SK-N-MC (cell line): ENCODE results near the gene RNLS.

Experiments used
- DNase-seq: peaks from one replicate; pipeline ENCODE4 v3.0.0-alpha.2; 2011; ENCODE audit warnings: low read depth, low spot score
- H3K27ac ChIP-seq: fragments of 200-600 bp; sonication (generic); 2 replicates; pipeline ENCODE4 v1.5.1; 2016; ENCODE audit warnings: mixed run types
- H3K36me3 ChIP-seq: fragments of 200-600 bp; sonication (generic); 2 replicates; pipeline ENCODE4 v1.6.1; 2017; ENCODE audit warnings: antibody characterized with exemption, low read length, mixed read lengths; ENCODE audit not compliant: insufficient read depth
- H3K4me3 ChIP-seq: fragments of 200-600 bp; sonication (generic); 2 replicates; pipeline ENCODE4 v1.5.1; 2016
- H3K9ac ChIP-seq: fragments of 200-600 bp; sonication (generic); 2 replicates; pipeline ENCODE4 v1.8.0; 2017; ENCODE audit warnings: mixed run types, mixed read lengths; ENCODE audit not compliant: insufficient read length
- H3K9me3 ChIP-seq: fragments of 200-600 bp; sonication (generic); 2 replicates; pipeline ENCODE4 v1.6.1; 2017; ENCODE audit warnings: low read depth, mild to moderate bottlenecking, antibody characterized with exemption, low read length, moderate library complexity, mixed read lengths
- EZH2 ChIP-seq: fragments of 200-600 bp; sonication (generic); IDR thresholded peaks from one replicate; pipeline ENCODE4 v1.6.1; 2017; ENCODE audit warnings: antibody characterized with exemption
- FOXP2 ChIP-seq: optimal IDR thresholded peaks from 2 replicates; pipeline ENCODE3; 2011; ENCODE audit warnings: mild to moderate bottlenecking, moderate library complexity; ENCODE audit not compliant: insufficient read depth; ENCODE audit errors: extremely low read length, control extremely low read depth
- POLR2AphosphoS5 ChIP-seq: IDR thresholded peaks from 2 replicates; pipeline ENCODE4 v1.6.1; 2012; ENCODE audit warnings: mild to moderate bottlenecking, low read depth, low read length, borderline replicate concordance

RNLS gene

GRCh38 chr10:88415533-88416130 is 167.5 kb downstream of the RNLS start:
- DNase-seq: no peak
- Histone ChIP-seq H3K36me3 (no peaks in the 10 kb centered on the region), H3K4me3 (no peak overlapping the region), H3K9me3 (no peaks in the 10 kb centered on the region), H3K9ac (no peak overlapping the region), H3K27ac (no peak overlapping the region)
- no peak for TF ChIP-seq POLR2AphosphoS5
- no peak for TF ChIP-seq EZH2
- no peak for TF ChIP-seq FOXP2

- no peak for TF ChIP-seq POLR2AphosphoS5
- H3K4me3 ChIP-seq: no peak overlapping the region
- no peak for DNase-seq
- no peaks in the 10 kb centered on the region for H3K36me3 ChIP-seq
- no peak overlapping the region for H3K27ac ChIP-seq
- no peaks in the 10 kb centered on the region for H3K9me3 ChIP-seq
- no peak overlapping the region for H3K9ac ChIP-seq
Observed at GRCh38 chr10:88413412-88413811, 169.7 kb downstream of the RNLS start.

GRCh38 chr10:88411772-88412349 is 171.3 kb downstream of the RNLS start:
- no peaks in the 10 kb centered on the region for H3K9me3 ChIP-seq

GRCh38 chr10:88409824-88410223 is 173.3 kb downstream of the RNLS start:
- Histone ChIP-seq H3K9ac (no peak overlapping the region), H3K36me3 (no peaks in the 10 kb centered on the region), H3K4me3 (no peak overlapping the region), H3K9me3 (no peaks in the 10 kb centered on the region), H3K27ac (no peak overlapping the region)
- no peak for DNase-seq
- TF ChIP-seq EZH2 (no peak), FOXP2 (no peak), POLR2AphosphoS5 (no peak)

More at GRCh38 chr10:88411772-88412349, 171.3 kb downstream of the RNLS start:
- no peak for TF ChIP-seq EZH2
- no peak for TF ChIP-seq POLR2AphosphoS5
- no peak for TF ChIP-seq FOXP2
- H3K36me3 ChIP-seq: no peaks in the 10 kb centered on the region
- no peak overlapping the region for H3K27ac ChIP-seq
- H3K4me3 ChIP-seq: no peak overlapping the region
- DNase-seq: no peak
- H3K9ac ChIP-seq: no peak overlapping the region

GRCh38 chr10:88409236-88409635 is 173.9 kb downstream of the RNLS start:
- no peaks in the 10 kb centered on the region for H3K36me3 ChIP-seq
- no peak for DNase-seq
- TF ChIP-seq POLR2AphosphoS5 (no peak), EZH2 (no peak), FOXP2 (no peak)
- H3K9ac ChIP-seq: no peak overlapping the region
- H3K27ac ChIP-seq: no peak overlapping the region
- H3K4me3 ChIP-seq: no peak overlapping the region
- H3K9me3 ChIP-seq: no peaks in the 10 kb centered on the region

GRCh38 chr10:88408096-88408495 is 175.0 kb downstream of the RNLS start:
- no peaks in the 10 kb centered on the region for H3K9me3 ChIP-seq
- H3K36me3 ChIP-seq: no peaks in the 10 kb centered on the region
- H3K9ac ChIP-seq: no peak overlapping the region
- no peak for DNase-seq
- TF ChIP-seq EZH2 (no peak), POLR2AphosphoS5 (no peak), FOXP2 (no peak)
- no peak overlapping the region for H3K4me3 ChIP-seq
- no peak overlapping the region for H3K27ac ChIP-seq

GRCh38 chr10:88404133-88404532 is 179.0 kb downstream of the RNLS start:
- TF ChIP-seq FOXP2: no peak
- no peak for TF ChIP-seq POLR2AphosphoS5
- no peak for TF ChIP-seq EZH2
- H3K9ac ChIP-seq: no peak overlapping the region
- DNase-seq: no peak
- H3K27ac ChIP-seq: no peak overlapping the region
- H3K36me3 ChIP-seq: no peaks in the 10 kb centered on the region
- no peak overlapping the region for H3K4me3 ChIP-seq
- H3K9me3 ChIP-seq: no peaks in the 10 kb centered on the region

- no peak for DNase-seq
- TF ChIP-seq FOXP2: no peak
- TF ChIP-seq EZH2: no peak
- TF ChIP-seq POLR2AphosphoS5: no peak
- H3K4me3 ChIP-seq: no peak overlapping the region
Observed at GRCh38 chr10:88401671-88402347, 181.3 kb downstream of the RNLS start.

More at GRCh38 chr10:88401671-88402347, 181.3 kb downstream of the RNLS start:
- no peaks in the 10 kb centered on the region for H3K36me3 ChIP-seq
- H3K9me3 ChIP-seq: no peaks in the 10 kb centered on the region
- H3K27ac ChIP-seq: no peak overlapping the region
- H3K9ac ChIP-seq: no peak overlapping the region
